AG04450 (cell line): Measurements from ENCODE around the gene ABLIM2. TPM values are rescaled to one million over a fixed set of nuclear protein-coding genes. Genes with fewer than 3 reads are reported as not detected.

ENCODE experiments used
- CTCF ChIA-PET: fragments of 300-600, 350-600 bp; formaldehyde crosslinking; extraction: SDS; loops from one replicate; lab custom pipeline; 2022; ENCODE audit warnings: antibody characterized with exemption, inconsistent platforms; lab: Charles Lee
- POLR2A ChIA-PET: fragments of 350-600 bp; formaldehyde crosslinking; extraction: SDS; loops from one replicate; lab custom pipeline; 2021; ENCODE audit warnings: antibody characterized with exemption, inconsistent platforms; lab: Yijun Ruan, JAX
- DNase-seq: peaks from one replicate; pipeline ENCODE4 v3.0.0-alpha.2; 2011; ENCODE audit warnings: low read depth, low spot score
- H3K27ac ChIP-seq: one replicate; pipeline ENCODE4 v1.5.1; 2012; ENCODE audit warnings: low read depth, low read length, control low read depth
- H3K27me3 ChIP-seq: one replicate; pipeline ENCODE4 v1.6.0; 2012; ENCODE audit warnings: low read length; ENCODE audit not compliant: control insufficient read depth, insufficient read depth
- H3K4me3 ChIP-seq: 2 replicates; pipeline ENCODE4 v1.5.1; 2011; ENCODE audit warnings: mild to moderate bottlenecking, low read depth, low read length, control low read depth
- H3K9me3 ChIP-seq: 2 replicates; pipeline ENCODE4 v1.5.1; 2012; ENCODE audit warnings: low read length; ENCODE audit not compliant: control insufficient read depth, insufficient read depth
- polyA plus RNA-seq: library from polyadenylated mRNA; depleted of rRNA; stranded (reverse); fragments of >200 nt; gene quantifications from 2 replicates; pipeline ENCODE4 v1.2.3, GENCODE V29; 2011
- TF ChIP-seq, protein P1 (sequence below): IDR thresholded peaks from 2 replicates; pipeline ENCODE4 v1.5.1; 2011; ENCODE audit warnings: low read depth, low read length, control low read depth, inconsistent platforms

The ABLIM2 gene
- polyA plus RNA-seq, 1 experiment: not detected

DNA sequence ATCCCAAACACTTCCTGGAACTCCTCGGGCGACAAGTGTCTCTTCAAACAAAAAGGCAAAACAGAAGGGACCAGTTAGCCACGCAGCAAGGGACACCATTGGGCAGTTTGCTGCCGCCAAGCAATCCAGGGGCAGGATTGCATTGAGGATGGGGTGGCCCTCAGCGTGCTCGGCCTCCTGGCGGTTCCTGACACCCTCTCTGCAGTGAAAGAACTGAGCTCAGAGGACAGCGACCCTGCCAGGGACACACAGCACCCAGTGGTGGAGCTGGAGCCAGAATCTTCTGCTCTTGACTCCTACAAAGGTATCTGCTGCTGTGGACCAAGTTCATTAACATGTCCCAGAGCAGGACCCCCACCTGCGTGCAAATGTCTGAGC is 191.6 kb downstream of the ABLIM2 start:
- Histone ChIP-seq H3K9me3 (peaks cover 4% of the 10 kb centered on the region; the same call in 1 of the 2 replicates), H3K4me3 (no peak overlapping the region), H3K27ac (no peak overlapping the region), H3K27me3 (peaks cover 2% of the 10 kb centered on the region)
- ChIA-PET CTCF (no interaction called here), POLR2A (interaction anchor here (1.6 kb wide), 1 partner anchor 27 kb away, joined by 7 read pairs; the partner anchor contains the start of gene AFAP1)
- TF ChIP-seq, protein P1, sequence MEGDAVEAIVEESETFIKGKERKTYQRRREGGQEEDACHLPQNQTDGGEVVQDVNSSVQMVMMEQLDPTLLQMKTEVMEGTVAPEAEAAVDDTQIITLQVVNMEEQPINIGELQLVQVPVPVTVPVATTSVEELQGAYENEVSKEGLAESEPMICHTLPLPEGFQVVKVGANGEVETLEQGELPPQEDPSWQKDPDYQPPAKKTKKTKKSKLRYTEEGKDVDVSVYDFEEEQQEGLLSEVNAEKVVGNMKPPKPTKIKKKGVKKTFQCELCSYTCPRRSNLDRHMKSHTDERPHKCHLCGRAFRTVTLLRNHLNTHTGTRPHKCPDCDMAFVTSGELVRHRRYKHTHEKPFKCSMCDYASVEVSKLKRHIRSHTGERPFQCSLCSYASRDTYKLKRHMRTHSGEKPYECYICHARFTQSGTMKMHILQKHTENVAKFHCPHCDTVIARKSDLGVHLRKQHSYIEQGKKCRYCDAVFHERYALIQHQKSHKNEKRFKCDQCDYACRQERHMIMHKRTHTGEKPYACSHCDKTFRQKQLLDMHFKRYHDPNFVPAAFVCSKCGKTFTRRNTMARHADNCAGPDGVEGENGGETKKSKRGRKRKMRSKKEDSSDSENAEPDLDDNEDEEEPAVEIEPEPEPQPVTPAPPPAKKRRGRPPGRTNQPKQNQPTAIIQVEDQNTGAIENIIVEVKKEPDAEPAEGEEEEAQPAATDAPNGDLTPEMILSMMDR: no peak
- no peak for DNase-seq

DNA sequence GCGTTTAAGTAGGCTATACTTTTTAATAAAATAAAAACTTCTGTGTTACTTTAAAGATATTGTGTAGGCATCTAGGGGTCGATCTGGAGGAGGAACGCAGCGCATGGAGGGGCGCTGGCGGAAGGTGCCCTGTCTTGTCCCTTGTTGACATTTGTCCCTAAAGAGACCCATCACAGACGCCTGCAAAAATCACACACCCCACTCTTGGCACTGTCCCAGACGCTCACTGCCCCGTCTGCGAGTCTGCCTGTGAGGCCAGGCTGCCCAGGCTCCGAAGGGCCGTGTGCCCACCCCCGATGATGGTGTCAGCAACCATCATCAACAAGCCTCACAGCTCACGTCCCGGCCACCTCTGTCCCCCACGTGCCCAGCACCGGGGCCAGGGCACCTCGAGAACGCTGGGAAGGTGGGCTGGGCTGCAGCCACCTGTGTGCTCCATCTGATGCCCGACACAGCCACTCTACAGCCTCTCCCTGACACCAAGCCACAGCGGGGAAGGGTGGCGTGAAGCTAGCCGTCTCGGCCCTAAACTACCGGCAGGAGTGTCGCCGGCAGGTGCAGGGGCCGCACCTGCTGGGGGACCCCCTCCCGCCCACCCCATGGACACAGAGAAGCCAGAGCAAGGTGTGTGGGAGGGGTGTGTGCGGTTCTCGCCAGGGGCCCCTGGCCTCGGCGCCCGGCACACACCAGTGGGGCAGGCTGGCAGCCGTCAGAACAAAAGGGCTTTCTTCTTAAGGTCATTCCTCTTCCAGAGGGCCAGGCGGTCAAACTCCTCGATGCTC is 192.1 kb downstream of the ABLIM2 start:
- Histone ChIP-seq H3K9me3 (peaks cover 4% of the 10 kb centered on the region; the same call in 1 of the 2 replicates), H3K4me3 (no peak overlapping the region), H3K27me3 (peaks cover 2% of the 10 kb centered on the region), H3K27ac (no peak overlapping the region)
- TF ChIP-seq, protein P1: no peak
- DNase-seq: no peak
- ChIA-PET POLR2A (interaction anchor here (1.6 kb wide), 1 partner anchor 27 kb away, joined by 7 read pairs; the partner anchor contains the start of gene AFAP1), CTCF (interaction anchor here (1.0 kb wide), 1 partner anchor 164 kb away, joined by 4 read pairs; no protein-coding TSS in a partner anchor)

DNA sequence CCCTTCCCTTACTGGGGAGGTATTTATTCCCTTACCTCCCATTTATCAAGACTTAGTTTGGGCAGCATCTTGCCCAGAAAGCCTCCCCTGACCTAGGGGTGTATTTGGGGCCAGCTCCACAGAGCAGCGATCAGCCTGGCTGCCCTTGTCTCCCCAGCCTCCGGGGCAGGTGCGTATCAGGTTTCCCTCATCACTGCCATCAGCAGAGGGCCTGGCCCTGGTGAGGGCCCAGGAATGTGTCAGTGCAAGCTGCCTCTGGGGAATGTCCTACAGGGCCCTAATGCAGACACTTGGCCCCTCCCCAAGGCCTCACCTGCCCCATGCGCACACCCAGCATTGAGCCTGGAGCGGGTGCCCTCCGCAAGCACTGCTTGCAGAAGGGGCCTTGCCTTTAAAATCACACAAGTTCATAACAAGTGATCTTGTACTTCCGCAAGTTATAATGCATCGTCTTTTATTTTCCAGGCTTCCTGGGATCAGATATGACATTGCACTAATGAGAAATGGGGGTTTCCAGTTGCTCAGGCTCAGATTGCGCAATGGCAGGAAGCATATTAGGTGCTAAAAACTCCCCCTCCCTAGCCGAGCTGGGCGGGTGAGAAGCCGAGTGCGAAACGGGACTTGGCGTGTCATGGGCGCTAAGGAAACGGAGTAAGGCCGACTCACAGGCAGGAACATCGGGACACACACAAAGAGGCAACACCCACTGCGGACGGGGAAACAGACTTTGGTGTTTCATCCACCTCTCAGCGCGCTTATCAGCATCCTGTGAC is 193.5 kb downstream of the ABLIM2 start:
- TF ChIP-seq, protein P1: no peak
- no peak for DNase-seq
- POLR2A ChIA-PET: no interaction called here

DNA sequence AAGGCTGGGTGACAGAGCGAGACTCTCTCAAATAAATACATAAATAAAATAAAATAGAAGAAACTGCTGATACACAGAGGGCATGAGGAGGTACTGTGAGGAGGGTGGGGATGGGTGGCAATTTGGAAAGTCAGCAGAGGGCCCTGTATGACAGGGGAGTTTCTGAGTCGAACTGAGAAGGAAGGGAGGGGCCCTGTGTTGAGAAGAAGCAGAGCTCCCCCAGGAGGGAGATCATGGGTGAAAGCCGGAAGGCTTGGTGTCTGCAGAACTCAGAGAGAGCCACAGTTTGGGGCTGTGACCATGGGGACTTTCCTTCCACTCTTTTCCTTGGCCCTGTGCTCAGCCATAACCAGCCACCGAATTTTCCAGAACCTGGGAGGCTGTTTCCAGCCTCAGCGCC is 194.2 kb downstream of the ABLIM2 start:
- ChIA-PET POLR2A (no interaction called here), CTCF (no interaction called here)
- DNase-seq: no peak
- Histone ChIP-seq H3K27me3 (peaks cover 2% of the 10 kb centered on the region), H3K27ac (no peak overlapping the region), H3K9me3 (peaks cover 4% of the 10 kb centered on the region; the same call in 1 of the 2 replicates), H3K4me3 (no peak overlapping the region)
- TF ChIP-seq, protein P1: no peak

More for the DNA sequence above, 193.5 kb downstream of the ABLIM2 start:
- H3K4me3 ChIP-seq: no peak overlapping the region
- CTCF ChIA-PET: interaction anchor here (1.0 kb wide), 1 partner anchor 163 kb away, joined by 4 read pairs; no protein-coding TSS in a partner anchor
- H3K27me3 ChIP-seq: peaks cover 2% of the 10 kb centered on the region
- peaks cover 4% of the 10 kb centered on the region; the same call in 1 of the 2 replicates for H3K9me3 ChIP-seq
- no peak overlapping the region for H3K27ac ChIP-seq
